ENCODE results near the gene BUB1. TPM values are rescaled to one million over a fixed set of nuclear protein-coding genes. Genes with fewer than 3 reads are reported as not detected.
"Not testable (repeated sequence)": the region's sequence is repeated elsewhere in the genome, so short reads cannot be mapped to it uniquely, and the experiment has no call there.

The BUB1 gene
- total RNA-seq, 1 donor from 2014 or later, result 27.7 TPM

DNA sequence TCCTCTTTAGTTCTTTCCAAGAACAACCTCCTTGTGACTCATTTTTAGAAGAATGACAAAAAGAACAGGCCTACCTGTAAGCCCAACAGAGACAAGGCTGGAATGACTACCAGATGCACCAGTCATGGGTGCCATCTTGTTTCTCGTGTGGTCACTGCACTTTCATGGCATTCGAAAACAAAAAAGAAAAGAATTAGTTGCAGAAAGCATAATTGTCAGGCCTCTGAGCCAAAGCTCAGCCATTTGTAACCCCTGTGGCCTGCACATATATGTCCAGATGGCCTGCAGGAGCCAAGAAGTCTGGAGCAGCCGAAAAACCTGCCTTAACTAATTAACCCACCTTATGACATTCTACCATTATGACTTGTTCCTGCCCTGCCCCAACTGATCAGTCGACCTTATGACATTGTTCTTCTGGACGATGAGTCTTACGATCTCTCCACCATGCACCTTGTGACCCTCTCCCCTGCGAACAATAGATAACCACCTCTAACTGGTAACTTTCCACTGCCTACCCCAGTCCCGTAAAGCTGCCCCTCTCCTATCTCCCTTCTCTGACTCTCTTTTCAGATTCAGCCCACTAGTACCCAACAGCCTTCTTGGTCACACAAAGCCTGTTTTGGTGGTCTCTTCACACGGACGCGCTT, 13.9 kb upstream of the BUB1 start:
- DNase-seq (ENCODE audit: low read depth, low spot score), result no peak

DNA sequence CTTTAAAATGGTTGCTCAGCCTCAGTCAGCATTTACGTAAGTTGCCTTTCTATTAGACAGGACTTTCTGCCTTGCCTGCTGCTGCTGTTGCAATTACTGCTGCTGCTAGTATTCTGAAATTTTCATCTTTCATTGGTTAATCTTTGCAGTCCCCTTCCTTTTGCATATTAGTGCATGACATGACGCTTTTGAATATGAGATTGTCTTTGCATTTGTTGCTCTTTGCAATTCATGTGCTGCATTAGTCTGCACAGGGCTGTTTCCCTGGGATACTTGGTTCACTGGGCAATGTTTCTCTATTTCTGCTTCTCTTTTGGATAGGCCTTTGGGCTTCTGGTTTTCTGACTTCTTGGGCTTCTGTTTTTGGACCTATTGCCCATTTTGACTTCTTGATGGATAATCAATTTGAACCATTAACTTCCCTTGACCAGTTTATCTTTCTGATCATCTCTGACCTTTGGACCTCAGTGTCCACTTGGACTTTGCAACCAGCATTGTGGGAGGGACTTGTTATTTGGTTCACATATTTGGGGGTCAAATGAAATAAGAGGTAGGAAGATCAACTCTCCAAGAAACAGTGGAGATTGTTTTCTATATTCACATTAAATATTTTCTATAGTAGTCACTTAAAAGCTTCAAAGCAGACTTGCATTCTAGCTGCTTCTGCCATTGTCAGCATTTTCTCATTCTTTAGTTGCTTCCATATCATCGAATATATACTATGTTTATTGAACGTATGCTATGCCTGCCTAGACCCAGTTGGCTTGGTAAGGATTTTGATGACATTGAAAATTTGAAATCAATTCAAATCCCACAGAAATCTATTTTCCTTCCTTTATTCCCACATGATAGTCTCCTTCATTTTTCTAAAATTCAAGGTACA, 12.5 kb upstream of the BUB1 start:
- no peak for DNase-seq (ENCODE audit: low read depth, low spot score)

DNA sequence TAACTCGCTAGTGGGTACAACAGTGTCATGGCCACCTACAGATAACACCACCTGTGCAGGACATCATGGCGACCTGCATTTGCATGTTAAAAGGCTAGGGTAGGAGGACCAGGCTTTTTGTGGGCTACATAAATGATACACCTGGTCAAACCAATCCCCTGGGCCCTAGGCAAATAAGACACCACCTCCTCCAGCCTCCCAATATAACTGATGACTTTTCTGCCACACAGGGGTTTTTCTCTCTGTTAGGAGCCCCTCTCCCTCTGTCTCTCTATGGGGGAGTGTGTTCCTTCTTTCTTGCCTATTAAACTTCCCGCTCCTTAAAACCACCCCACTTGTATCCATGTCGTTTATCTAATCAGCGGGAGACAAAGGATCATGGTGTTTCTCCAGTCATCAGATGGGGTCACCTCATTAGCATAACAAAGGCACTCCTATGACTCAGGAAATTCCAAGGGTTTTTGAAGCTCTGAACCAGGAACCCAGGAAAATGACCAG, 10.8 kb upstream of the BUB1 start:
- no peak for DNase-seq (ENCODE audit: low read depth, low spot score)

DNA sequence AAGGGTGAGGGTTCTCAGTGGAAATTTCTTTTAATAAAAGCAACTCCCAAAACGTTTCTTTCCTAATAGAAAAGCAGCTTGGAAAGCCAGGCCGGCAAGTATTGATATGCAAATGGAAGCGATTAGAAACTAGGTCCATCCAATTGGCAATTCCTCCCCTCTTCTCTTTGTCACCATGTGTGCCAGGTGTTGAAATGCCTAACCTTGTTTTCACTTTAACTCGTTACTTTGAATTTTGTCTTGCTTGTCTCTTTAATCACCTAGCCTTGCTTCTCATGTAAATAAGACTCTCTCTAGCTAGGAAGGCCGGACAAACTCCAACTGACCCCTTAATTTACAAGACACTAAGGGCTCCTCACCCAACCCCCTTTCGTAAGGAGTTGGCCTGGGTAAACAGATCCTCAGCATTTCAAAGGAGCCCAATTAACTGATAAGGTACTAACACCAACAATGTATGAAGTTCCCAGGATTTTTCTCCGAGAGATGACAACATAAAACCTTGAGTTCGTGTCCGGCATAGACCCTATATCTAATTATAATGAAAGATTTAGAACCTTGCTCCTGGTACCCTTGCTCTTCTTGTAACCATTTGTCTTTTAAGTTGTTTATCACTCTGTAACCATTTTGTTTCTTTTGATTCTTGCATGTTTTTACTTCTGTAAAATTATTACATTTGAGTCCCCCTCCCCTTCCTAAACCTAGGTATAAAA, 10.1 kb upstream of the BUB1 start:
- DNase-seq (ENCODE audit: low read depth, low spot score), result not testable (repeated sequence)

DNA sequence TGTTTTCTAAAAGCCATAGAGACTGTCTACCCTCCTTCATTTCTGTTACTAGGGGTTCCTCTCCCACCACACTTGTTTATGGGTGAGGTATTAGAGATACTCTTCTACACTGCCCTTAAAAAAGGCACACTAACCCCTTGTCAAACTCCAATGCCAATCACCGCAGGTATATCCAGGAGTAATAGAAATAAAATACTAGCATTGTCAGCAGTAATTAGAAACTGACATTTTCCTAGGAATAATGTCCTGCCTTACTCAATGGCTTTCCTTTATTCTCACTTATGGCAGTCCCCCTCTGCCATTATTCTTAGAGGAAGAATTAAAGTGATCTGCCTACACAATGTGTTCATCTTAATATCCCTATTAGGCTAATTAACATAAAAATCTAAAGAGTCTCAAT, 5.0 kb upstream of the BUB1 start:
- no peak for DNase-seq (ENCODE audit: low read depth, low spot score)

DNA sequence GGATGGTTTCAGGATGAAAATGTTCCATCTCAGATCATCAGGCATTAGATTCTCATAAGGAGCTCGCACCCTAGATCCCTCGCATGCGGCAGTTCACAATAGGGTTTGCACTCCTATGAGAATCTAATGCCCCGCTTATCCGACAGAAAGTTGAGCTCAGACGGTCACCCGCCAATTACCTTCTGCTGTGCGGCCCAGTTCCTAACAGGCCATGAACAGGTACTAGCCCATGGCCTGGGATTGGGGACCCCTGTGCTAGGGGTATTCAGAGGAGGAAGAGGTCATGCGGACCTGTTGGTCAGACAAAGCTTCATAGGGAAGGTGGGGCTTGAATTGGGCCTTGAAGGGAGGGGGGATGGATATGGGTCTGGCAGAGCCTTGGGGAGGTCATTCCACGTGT, 4.4 kb upstream of the BUB1 start:
- no peak for DNase-seq (ENCODE audit: low read depth, low spot score)

DNA sequence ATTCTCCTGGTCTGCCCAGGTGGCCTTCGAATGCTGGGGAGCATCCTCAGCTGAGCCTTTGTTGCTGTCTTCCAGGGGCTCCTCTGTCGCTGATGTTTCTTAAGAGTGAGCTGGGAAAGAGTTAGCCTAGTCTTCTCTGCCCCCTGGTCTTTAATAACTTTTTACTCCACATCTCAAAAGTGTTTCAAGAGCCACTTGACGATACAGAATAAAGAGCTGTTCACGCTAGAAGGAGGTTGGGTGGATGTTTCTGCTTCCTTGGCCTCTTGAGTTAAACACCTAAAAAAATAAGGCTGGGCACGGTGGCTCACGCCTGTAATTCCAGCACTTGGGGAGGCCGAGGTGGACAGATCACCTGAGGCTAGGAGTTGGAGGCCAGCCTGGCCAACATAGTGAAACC, 2.8 kb upstream of the BUB1 start:
- no peak for DNase-seq (ENCODE audit: low read depth, low spot score)

DNA sequence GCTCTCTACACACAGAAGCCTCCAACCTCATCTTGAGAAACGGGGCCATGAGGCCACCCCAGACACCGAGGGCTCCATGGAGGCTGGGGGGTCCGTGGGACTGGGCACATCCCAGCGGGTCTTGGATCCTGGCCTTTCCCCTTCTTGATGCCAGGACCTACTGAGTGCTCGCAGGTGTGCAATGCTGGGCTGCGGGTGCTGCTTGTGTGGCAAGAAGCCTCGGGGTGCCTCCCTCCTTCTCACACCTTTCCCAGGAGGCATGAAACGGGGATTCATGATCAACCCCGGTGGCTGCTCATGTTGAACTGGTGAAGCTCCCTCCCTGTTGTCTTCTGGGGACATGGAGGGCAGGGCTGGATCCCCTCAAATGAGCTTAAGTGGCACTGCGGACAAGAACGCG, 2.0 kb upstream of the BUB1 start:
- DNase-seq (ENCODE audit: low read depth, low spot score), result no peak

DNA sequence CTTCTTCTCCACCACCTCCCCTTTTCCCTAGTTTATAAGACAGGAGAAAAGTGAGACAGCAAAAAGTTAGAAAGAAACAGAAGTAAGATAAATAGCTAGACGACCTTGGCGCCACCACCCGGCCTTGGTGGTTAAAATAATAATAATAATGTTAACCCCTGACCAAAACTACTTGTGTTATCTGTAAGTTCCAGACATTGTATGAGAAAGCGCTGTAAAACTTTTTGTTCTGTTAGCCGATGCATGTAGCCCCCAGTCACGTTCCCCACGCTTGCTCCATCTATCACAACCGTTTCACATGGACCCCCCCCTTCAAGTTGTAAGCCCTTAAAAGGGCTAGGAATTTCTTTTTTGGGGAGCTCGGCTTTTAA, 1.5 kb upstream of the BUB1 start:
- no peak for DNase-seq (ENCODE audit: low read depth, low spot score)

DNA sequence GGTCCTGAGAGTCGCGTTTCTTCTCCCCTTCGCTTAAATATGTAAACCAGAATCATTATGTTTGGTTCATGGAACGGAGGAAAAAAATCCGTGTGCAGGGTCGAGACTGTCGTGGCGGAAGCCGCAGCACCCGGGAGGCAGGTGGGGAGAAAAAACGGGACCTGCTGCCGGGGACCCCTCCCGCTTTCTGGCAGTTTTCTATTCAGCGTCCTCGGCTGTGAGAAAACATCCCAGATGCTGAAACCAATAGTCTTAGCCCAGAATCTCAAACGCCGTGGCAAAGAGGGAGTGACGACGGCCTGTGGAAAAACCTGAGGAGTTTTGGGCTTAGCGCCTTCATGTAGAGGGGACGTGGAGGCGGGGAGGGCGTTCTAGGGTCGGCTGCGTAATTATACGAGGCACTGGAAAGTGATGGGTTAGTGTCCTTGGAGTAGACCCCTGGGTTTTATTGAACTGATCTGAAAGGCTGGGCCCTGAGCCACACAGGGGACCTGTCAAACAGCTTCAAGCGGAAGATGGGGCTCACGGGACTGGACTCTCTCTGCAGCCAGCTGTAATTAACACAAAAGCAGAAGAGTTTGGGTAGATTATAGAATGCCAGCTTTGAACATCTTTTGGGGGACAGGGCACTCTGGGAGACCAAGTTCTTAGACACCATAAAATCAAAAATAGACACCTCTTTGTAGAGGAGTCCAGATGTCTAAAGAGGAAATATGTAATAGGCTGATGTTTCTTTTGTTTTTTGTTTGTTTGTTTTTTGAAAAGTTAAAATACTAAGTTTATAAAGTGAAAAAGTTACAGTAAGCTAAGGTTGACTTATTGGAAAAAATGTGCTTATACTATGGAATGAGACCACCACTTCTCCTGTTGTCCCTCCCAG, 834 bp upstream of the BUB1 start:
- DNase-seq (ENCODE audit: low read depth, low spot score), result no peak

DNA sequence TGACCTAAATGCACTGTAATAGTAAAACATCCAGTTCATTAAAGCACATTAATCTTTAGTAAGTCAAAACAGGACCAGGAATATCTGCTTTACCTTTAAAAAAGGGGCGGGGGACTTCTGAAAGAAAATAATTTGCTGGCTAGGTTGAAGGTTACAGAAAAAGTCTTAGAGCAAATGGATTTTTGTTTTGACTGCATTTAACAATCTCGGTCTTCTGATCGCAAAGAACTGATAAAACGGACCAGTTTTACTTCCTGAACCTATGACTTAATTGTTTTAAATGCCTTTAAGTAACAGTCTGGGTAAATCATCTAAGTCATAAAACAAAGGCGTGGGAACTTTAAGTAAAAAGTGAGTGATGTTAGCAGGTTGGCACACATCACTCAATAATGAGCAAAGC, 783 bp downstream of the BUB1 start:
- DNase-seq (ENCODE audit: low read depth, low spot score), result no peak

DNA sequence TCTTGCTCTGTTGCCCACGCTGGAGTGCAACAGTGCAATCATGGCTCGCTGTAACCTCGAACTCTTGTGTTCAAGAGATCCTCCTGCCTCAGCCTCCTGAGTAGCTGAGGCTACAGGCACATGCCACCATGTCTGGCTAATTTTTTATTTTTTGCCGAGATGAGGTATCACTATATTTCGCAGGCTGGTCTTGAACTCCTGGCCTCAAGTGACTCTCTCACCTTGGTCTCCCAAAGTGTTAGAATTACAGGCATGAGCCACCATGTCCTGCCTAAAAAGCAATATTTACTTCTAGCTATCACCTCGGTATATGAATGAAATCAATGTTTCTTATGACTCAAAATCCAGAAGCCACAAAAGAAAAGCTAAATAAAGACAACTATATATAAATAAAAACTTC, 2.2 kb downstream of the BUB1 start:
- no peak for DNase-seq (ENCODE audit: low read depth, low spot score)

DNA sequence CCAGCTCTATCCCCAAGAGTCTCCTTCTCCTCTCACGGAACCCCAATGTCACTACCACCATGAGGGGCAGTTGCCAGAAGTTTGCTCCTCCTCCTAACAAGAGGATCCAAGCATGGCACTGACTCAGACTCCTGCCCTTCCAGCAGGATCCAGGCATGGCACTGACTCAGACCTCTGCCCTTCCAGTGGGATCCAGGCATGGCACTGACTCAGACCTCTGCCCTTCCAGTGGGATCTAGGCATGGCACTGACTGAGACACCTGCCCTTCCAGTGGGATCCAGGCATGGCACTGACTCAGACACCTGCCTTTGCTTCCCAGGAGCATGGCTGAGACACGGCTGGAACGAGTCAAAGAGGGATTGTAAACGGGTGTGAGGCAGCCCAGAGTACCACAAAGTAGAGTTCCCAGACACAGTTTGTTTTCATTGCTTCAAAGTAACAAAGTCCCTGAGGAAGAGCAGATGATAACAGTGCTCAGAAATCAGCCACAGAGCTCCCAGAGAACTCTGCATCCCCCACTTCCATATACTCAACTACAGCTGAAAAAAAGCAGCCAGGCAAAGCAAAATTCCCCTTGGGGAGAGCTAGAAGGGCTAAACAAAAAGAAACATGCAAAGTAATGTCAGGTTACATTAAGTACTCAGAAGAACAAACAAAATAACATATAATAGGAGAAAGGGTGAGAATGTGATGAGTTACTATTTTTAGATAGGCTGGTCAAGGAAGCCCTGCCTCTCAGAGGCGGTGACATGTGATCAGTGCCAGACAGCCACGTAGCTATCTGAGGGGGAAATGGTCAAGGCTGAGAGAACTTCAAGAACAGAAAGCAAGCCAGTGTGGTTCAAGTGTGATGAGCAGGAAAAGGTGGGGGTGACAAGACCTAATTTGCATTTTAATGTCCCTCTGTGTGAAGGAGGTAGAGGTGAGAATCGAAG, 3.0 kb downstream of the BUB1 start:
- DNase-seq (ENCODE audit: low read depth, low spot score), result peak; percentile 19

DNA sequence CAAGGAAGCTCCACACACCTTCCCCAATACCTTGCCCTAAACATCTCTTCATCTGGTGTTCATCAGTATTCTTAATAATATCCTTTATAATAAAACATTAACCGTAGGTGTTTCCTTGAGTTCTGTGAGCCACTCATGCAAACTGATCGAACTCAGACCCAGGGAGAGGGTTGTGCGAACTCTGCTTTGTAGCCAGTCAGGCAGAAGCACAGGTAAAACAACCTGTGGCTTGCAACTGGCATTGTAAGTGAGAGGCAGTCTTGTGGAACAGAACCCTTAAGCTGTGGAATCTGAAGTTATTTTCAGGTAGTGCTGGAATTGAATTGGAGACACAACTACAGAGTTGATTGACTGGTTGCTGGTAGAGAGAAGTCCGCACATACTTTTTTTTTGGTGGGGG, 4.7 kb downstream of the BUB1 start:
- no peak for DNase-seq (ENCODE audit: low read depth, low spot score)

DNA sequence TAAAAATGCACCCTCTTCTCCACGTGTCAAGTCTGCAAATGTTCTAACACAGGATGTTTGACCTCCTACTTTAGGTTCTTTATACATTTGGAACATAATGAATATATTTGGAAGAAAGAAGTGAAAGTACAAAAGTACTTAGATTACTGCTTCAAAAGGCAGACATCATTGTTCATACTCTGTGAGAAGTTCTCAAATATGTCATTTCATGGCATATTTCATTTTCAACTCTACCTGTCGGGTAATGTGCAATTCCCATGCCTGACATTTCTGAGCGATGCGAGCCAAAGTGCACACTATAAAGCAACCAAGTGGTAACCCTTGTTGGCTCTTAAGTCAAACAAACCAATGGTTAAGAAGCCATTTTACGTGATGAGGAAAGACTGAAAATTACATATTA, 7.0 kb downstream of the BUB1 start:
- DNase-seq (ENCODE audit: low read depth, low spot score), result no peak

DNA sequence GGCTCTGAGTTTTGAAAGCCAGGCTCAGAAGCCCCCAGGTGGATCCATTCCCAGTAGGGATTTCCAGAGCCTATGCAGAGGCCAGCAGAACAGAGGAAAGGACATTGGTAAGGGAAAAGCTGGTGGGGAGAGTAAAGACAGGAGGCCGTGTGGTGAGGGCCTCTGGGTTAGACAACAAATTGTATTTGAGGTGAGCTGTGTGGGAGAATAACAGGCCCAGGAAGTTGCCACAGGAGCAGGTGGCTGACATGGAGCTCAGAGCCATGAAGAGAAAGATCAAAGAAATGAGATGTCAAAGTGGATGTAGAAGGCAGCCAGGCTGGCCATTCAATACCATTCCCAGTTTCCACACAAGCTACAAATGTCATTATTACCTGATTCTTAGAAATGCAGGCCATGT, 8.8 kb downstream of the BUB1 start:
- DNase-seq (ENCODE audit: low read depth, low spot score), result no peak

DNA sequence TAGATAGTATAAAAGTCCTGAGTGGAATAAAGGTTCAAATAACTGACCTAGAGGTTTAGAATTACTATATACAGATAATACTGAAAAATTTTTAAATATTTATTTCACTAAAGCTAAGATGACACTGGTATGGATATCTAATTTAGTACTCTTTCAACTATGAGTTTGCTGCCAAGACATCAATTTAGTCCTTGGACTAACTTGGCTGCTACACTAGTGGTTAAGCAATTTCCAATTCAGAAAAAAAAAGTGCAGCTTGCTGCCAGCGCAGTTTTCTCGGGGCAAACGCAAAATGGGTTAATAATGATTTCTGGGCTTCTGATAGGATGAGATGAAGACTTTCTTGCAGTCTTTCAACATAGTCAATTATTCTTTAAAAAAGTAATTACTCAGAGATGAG, 10.8 kb downstream of the BUB1 start:
- DNase-seq (ENCODE audit: low read depth, low spot score), result no peak

DNA sequence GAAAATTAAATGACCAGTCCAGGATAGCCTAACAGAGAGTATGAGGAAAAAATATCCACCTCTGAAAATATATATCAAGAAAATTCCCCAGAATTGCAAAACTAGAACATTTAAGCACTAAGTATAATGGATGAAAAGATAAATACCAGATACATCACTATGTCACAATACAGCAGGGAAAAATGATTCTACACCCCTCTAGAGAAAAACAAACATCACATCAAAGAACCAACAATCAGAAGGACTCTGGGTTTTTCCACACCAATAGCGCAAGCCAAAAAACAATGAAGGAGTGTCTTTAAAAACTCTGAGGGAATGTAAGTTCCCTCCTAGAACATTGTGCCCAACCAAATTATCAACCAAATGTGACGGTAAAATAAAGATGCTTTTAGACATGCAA, 13.7 kb downstream of the BUB1 start:
- no peak for DNase-seq (ENCODE audit: low read depth, low spot score)

DNA sequence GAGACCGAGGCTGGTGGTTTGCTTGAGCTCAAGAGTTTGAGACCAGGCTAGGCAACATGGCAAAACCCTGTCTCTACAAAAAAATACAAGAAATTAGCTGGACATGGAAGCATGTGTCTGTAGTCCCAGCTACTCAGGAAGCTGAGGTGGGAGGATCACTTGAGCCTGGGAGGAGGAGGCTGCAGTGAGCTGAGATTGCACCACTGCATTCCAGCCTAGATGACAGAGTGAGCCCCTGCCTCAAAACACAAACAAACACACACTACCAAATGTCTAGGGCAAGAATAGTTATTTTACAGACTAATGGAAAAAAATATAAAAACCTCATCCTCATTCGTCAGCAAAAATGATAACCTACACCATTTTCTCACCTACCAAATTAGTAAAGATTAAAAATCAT, 15.3 kb downstream of the BUB1 start:
- DNase-seq (ENCODE audit: low read depth, low spot score), result no peak

DNA sequence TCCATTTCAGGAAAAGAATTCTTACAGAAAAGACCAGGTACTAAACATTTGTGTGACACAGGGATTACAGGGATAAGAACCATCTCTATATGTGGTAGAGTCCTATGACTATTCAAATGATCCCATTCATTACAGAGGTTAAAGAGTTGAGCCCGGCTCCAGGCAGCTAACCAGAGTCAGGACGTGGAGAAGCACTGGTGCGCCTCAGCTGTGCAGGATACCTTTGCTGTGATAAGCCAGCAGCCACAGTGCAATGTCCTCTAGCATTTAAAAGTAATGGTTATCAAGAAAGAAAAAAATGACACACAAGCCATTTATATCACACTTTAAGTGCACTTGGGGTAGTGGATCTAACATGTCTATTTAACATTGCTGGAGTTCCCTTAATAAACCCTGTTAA, 17.3 kb downstream of the BUB1 start:
- no peak for DNase-seq (ENCODE audit: low read depth, low spot score)
